Endodermal cell (in vitro differentiated cells): Measurements from ENCODE around the gene KRTAP13-2. TPM values are rescaled to one million over a fixed set of nuclear protein-coding genes. Genes with fewer than 3 reads are reported as not detected.

Source experiments
- DNase-seq: peaks from one replicate; pipeline ENCODE4 v3.0.0-alpha.2; 2017
- H3K27ac ChIP-seq: 2 replicates; pipeline ENCODE4 v1.5.1; 2013; ENCODE audit warnings: mild to moderate bottlenecking, low read depth, low read length, moderate library complexity
- H3K27me3 ChIP-seq: 2 replicates; pipeline ENCODE4 v1.6.1; 2013; ENCODE audit warnings: mild to moderate bottlenecking, low read length, moderate library complexity; ENCODE audit not compliant: insufficient read depth, control insufficient read depth, poor library complexity, severe bottlenecking
- H3K36me3 ChIP-seq: 2 replicates; pipeline ENCODE4 v1.7.0; 2013; ENCODE audit warnings: mild to moderate bottlenecking, low read length, moderate library complexity; ENCODE audit not compliant: control insufficient read depth, insufficient read depth
- H3K4me1 ChIP-seq: one replicate; pipeline ENCODE4 v1.7.0; 2013; ENCODE audit warnings: low read length; ENCODE audit not compliant: control insufficient read depth, insufficient read depth
- H3K4me3 ChIP-seq: 2 replicates; pipeline ENCODE4 v1.5.1; 2013; ENCODE audit warnings: mild to moderate bottlenecking, low read length, moderate library complexity
- H3K9ac ChIP-seq: 2 replicates; pipeline ENCODE4 v1.6.1; 2013; ENCODE audit warnings: mild to moderate bottlenecking, low read length, moderate library complexity; ENCODE audit not compliant: poor library complexity, severe bottlenecking; ENCODE audit errors: extremely low read depth
- H3K9me3 ChIP-seq: 2 replicates; pipeline ENCODE4 v1.6.1; 2013; ENCODE audit warnings: mild to moderate bottlenecking, low read length, moderate library complexity; ENCODE audit not compliant: control insufficient read depth
- H3K27ac Mint-ChIP-seq: 2 replicates; pipeline ENCODE4 v1.8.0; 2020; ENCODE audit warnings: mixed read lengths
- H3K27me3 Mint-ChIP-seq: 2 replicates; pipeline ENCODE4 v1.8.0; 2021; ENCODE audit warnings: mild to moderate bottlenecking, mixed read lengths; ENCODE audit not compliant: insufficient read depth
- H3K36me3 Mint-ChIP-seq: 2 replicates; pipeline ENCODE4 v1.8.0; 2020; ENCODE audit warnings: low read depth, mixed read lengths
- H3K4me1 Mint-ChIP-seq: 2 replicates; pipeline ENCODE4 v1.8.0; 2020; ENCODE audit warnings: mixed read lengths
- H3K4me3 Mint-ChIP-seq: 2 replicates; pipeline ENCODE4 v1.8.0; 2020; ENCODE audit warnings: mild to moderate bottlenecking, moderate library complexity, mixed read lengths
- H3K9me3 Mint-ChIP-seq: 2 replicates; pipeline ENCODE4 v1.8.0; 2020; ENCODE audit warnings: mild to moderate bottlenecking, mixed read lengths
- WGBS, 2 experiments: methylation state at CpG; one replicate each; pipeline versions ENCODE4 v1.1.5 to v1.1.7; 2013; ENCODE audit warnings: missing lambda C conversion rate in 2 of 2, mixed read lengths in 1 of 2; ENCODE audit not compliant: insufficient coverage in 1 of 2, insufficient read length in 1 of 2; 5-methylcytosine and 5-hydroxymethylcytosine counted together
- total RNA-seq, 2 donors: library from RNA; stranded (reverse); fragmentation: NEBNext Ultra II Directional in 1 of 2; extraction: Animal tissue kit (Norgen Biotek cat#: 25700) in 1 of 2; gene quantifications; 2 replicates in 1 of 2; 3 replicates in 1 of 2; pipeline ENCODE4 v1.2.1, GENCODE V29; 2021
- TF ChIP-seq, protein P1 (sequence below): fragments of 200-600 bp; sonication (generic); conservative IDR thresholded peaks from 2 replicates; pipeline ENCODE4 v1.5.0; 2021; ENCODE audit warnings: antibody characterized with exemption, mild to moderate bottlenecking

Gene KRTAP13-2
- total RNA-seq, 2 donors from 2014 or later, result not detected

DNA sequence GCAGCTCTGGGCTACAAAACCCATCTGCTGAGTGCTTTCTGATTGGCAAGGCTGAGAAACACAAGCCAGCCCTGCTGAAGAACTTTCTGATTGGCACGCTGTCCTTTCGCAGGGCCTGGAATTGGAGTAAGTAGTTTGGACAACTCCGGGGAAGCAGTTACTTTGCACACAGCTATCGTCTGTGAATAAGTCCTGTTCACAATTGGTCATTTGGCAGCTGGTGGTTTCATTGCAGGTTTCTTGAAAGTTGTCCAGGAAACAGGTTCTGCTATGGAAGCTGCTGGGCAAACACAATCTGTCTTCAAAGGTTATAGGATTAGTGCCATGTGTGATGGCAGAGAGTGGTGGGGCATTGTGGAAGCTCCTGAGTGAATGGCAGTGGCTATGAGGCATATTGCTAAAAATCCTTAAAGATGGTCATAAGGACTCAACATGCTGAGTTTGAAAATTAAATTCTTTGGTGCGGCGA lies 34.8 kb downstream of the KRTAP13-2 start, which contains the start of gene KRTAP27-1:
TSS of gene KRTAP27-1 (minus strand) at position 419 of the 469 bp plus-strand sequence. CDS start at position 393, 26 bp downstream.
- H3K4me3 Mint-ChIP-seq, result no peak within 1 kb of the TSS
- TF ChIP-seq, protein P1, sequence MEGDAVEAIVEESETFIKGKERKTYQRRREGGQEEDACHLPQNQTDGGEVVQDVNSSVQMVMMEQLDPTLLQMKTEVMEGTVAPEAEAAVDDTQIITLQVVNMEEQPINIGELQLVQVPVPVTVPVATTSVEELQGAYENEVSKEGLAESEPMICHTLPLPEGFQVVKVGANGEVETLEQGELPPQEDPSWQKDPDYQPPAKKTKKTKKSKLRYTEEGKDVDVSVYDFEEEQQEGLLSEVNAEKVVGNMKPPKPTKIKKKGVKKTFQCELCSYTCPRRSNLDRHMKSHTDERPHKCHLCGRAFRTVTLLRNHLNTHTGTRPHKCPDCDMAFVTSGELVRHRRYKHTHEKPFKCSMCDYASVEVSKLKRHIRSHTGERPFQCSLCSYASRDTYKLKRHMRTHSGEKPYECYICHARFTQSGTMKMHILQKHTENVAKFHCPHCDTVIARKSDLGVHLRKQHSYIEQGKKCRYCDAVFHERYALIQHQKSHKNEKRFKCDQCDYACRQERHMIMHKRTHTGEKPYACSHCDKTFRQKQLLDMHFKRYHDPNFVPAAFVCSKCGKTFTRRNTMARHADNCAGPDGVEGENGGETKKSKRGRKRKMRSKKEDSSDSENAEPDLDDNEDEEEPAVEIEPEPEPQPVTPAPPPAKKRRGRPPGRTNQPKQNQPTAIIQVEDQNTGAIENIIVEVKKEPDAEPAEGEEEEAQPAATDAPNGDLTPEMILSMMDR, result no peak
- no peak for DNase-seq
- Histone ChIP-seq H3K4me1 (no peaks in the 10 kb centered on the region), H3K9ac (no peak within 1 kb of the TSS), H3K27me3 (no peaks in the 10 kb centered on the region), H3K27ac (no peak within 1 kb of the TSS), H3K9me3 (no peaks in the 10 kb centered on the region), H3K4me3 (no peak within 1 kb of the TSS), H3K36me3 (no peaks in the 10 kb centered on the region)
- WGBS, 2 experiments, result 75 to 80% methylated on average over 4 to 6 of the region's 6 CpGs
- H3K27me3 Mint-ChIP-seq, result no peaks in the 10 kb centered on the region
- H3K9me3 Mint-ChIP-seq, result no peaks in the 10 kb centered on the region
- no peaks in the 10 kb centered on the region for H3K4me1 Mint-ChIP-seq
- H3K27ac Mint-ChIP-seq, result no peak within 1 kb of the TSS
- H3K36me3 Mint-ChIP-seq, result no peaks in the 10 kb centered on the region

GRCh38 chr21:30336596-30336995 lies 35.5 kb downstream of the KRTAP13-2 start:
- no peaks in the 10 kb centered on the region for H3K9me3 ChIP-seq
- DNase-seq, result no peak
- no peaks in the 10 kb centered on the region for H3K4me1 ChIP-seq
- no peak overlapping the region for H3K27ac Mint-ChIP-seq
- H3K9me3 Mint-ChIP-seq, result no peaks in the 10 kb centered on the region
- no peaks in the 10 kb centered on the region for H3K36me3 Mint-ChIP-seq
- 100% methylated on average over 2 of the region's 2 CpGs; no CpG with 5 or more reads in 1 of the 2 experiments for WGBS, 2 experiments
- no peaks in the 10 kb centered on the region for H3K27me3 Mint-ChIP-seq
- no peaks in the 10 kb centered on the region for H3K27me3 ChIP-seq
- no peak overlapping the region for H3K4me3 Mint-ChIP-seq
- no peaks in the 10 kb centered on the region for H3K36me3 ChIP-seq
- TF ChIP-seq, protein P1, result no peak
- no peak overlapping the region for H3K4me3 ChIP-seq
- no peak overlapping the region for H3K27ac ChIP-seq
- H3K9ac ChIP-seq, result no peak overlapping the region
- no peaks in the 10 kb centered on the region for H3K4me1 Mint-ChIP-seq

DNA sequence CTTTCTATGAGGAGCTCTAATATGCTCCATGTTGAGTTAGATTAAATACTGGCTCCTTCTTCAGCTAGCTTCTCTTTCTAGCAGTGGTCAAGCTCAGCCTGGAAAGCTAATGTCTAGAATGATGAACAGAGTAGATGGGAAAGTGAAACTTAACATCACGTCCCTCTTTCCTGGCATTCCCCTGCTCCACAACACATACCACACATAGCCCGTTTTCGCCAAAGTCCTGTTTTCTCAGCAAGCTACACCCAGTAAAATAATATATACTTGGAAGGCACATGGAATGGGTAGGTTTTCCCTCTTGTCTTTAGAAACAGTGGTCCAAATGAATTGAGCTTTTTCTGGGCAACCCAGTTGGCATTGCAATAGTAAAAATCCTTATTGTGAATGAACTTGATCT lies 38.3 kb downstream of the KRTAP13-2 start:
- Histone ChIP-seq H3K36me3 (no peaks in the 10 kb centered on the region), H3K4me3 (no peak overlapping the region), H3K27me3 (no peaks in the 10 kb centered on the region), H3K9me3 (no peaks in the 10 kb centered on the region), H3K27ac (no peak overlapping the region), H3K9ac (no peak overlapping the region), H3K4me1 (no peaks in the 10 kb centered on the region)
- H3K9me3 Mint-ChIP-seq, result no peaks in the 10 kb centered on the region
- no peaks in the 10 kb centered on the region for H3K4me1 Mint-ChIP-seq
- DNase-seq, result no peak
- no peak overlapping the region for H3K27ac Mint-ChIP-seq
- H3K36me3 Mint-ChIP-seq, result no peaks in the 10 kb centered on the region
- H3K4me3 Mint-ChIP-seq, result no peak overlapping the region
- TF ChIP-seq, protein P1, result no peak
- no peaks in the 10 kb centered on the region for H3K27me3 Mint-ChIP-seq
- 88% methylated on average over 3 of the region's 3 CpGs; no CpG with 5 or more reads in 1 of the 2 experiments for WGBS, 2 experiments
